Panc1 (cell line): ENCODE results near the gene DMBX1. TPM values are rescaled to one million over a fixed set of nuclear protein-coding genes. Genes with fewer than 3 reads are reported as not detected.

Source experiments
- ATAC-seq: fragments of 200-7000 bp; cut with Tn5 transposase; 2 replicates; pipeline ENCODE4 v1.9.1; 2020; ENCODE audit warnings: mild to moderate bottlenecking, moderate library complexity
- BruUV-seq: library from RNA; stranded (reverse); fragments of 400-500 nt; replicated peaks from 2 replicates; lab custom pipeline; 2021; lab: Mats Ljungman, UMichigan
- CTCF ChIA-PET: fragments of 300-600 bp; sonication (Branson Sonifier 250); formaldehyde crosslinking; loops from one replicate; lab custom pipeline; 2022; ENCODE audit warnings: antibody characterized with exemption; lab: Charles Lee
- POLR2A ChIA-PET: fragments of 300-600 bp; sonication (Branson Sonifier 250); formaldehyde crosslinking; loops from one replicate; lab custom pipeline; 2022; ENCODE audit warnings: antibody characterized with exemption; lab: Charles Lee
- DNase-seq: peaks from one replicate; pipeline ENCODE4 v3.0.0-alpha.2; 2010; ENCODE audit warnings: low read depth, low spot score
- H3K27ac ChIP-seq: 2 replicates; pipeline ENCODE4 v1.5.1; 2011; ENCODE audit warnings: mild to moderate bottlenecking, low read length, inconsistent platforms
- H3K27me3 ChIP-seq: fragments of 200-500 bp; sonication (Bioruptor generic); 2 replicates; pipeline ENCODE4 v1.6.0; 2014; ENCODE audit warnings: low read length, inconsistent platforms; ENCODE audit not compliant: control insufficient read depth, insufficient read depth
- H3K36me3 ChIP-seq: fragments of 200-500 bp; sonication (Bioruptor generic); 2 replicates; pipeline ENCODE4 v1.5.1; 2014; ENCODE audit warnings: inconsistent platforms, mild to moderate bottlenecking, low read length, moderate library complexity; ENCODE audit not compliant: control insufficient read depth, insufficient read depth
- H3K4me1 ChIP-seq: 2 replicates; pipeline ENCODE4 v1.5.1; 2011; ENCODE audit warnings: inconsistent platforms, mild to moderate bottlenecking, low read length, moderate library complexity; ENCODE audit not compliant: control insufficient read depth, insufficient read depth
- H3K4me3 ChIP-seq, 2 experiments: 2 replicates each; pipeline ENCODE4 v1.5.1; 2011 to 2012; ENCODE audit warnings: low read depth in 2 of 2, low read length in 2 of 2, mild to moderate bottlenecking in 2 of 2, inconsistent platforms in 1 of 2, moderate library complexity in 1 of 2
- H3K9me3 ChIP-seq: fragments of 200-500 bp; sonication (Bioruptor generic); 2 replicates; pipeline ENCODE4 v1.5.1; 2014; ENCODE audit warnings: low read depth, mild to moderate bottlenecking, inconsistent platforms, low read length, moderate library complexity; ENCODE audit not compliant: control insufficient read depth, insufficient read depth
- CTCF ChIP-seq: fragments of 450-650 bp; IDR thresholded peaks from 2 replicates; pipeline ENCODE4 v1.5.1; 2017; ENCODE audit warnings: mild to moderate bottlenecking
- POLR2AphosphoS5 ChIP-seq: IDR thresholded peaks from 2 replicates; pipeline ENCODE4 v1.6.1; 2012; ENCODE audit warnings: mild to moderate bottlenecking, low read depth, low read length, moderate library complexity
- REST ChIP-seq, 2 experiments: IDR thresholded peaks; 2 replicates each; pipeline ENCODE4 v1.6.1; 2011 to 2012; ENCODE audit warnings: low read depth in 2 of 2, control low read depth in 1 of 2, low read length in 1 of 2, mild to moderate bottlenecking in 1 of 2, moderate library complexity in 1 of 2; ENCODE audit not compliant: insufficient read depth in 1 of 2
- SIN3A ChIP-seq: IDR thresholded peaks from 2 replicates; pipeline ENCODE4 v1.6.1; 2012; ENCODE audit warnings: low read depth, mild to moderate bottlenecking, low read length, moderate library complexity, borderline replicate concordance; ENCODE audit not compliant: insufficient read depth
- TCF7L2 ChIP-seq: IDR thresholded peaks from 2 replicates; pipeline ENCODE4 v1.6.1; 2011; ENCODE audit warnings: mild to moderate bottlenecking, low read depth, low read length, inconsistent platforms
- in situ Hi-C: cut with HindIII; loops from 2 replicates; pipeline ENCODE4 v1.10.0; 2016; ENCODE audit warnings: low sequenced_read_pairs, low pct_unique_long_range_greater_than_20kb
- intact Hi-C: fragments of 100-400 bp; cut with micrococcal nuclease; formaldehyde crosslinking; loops from one replicate; pipeline ENCODE4 v1.10.0; 2022; ENCODE audit not compliant: unreplicated experiment
- total RNA-seq: library from RNA; stranded (reverse); gene quantifications from one replicate; pipeline ENCODE4 v1.2.1, GENCODE V29; 2021; ENCODE audit not compliant: unreplicated experiment

The DMBX1 gene
- total RNA-seq, 1 experiment from 2014 or later, result 0.05 TPM

GRCh38 chr1:46523496-46524353 is 34.1 kb downstream of the DMBX1 start:
- Histone ChIP-seq H3K4me3 (no peak overlapping the region), H3K4me1 (peaks cover 4% of the 10 kb centered on the region; the same call in 1 of the 2 replicates), H3K27me3 (no peaks in the 10 kb centered on the region), H3K27ac (no peak overlapping the region), H3K36me3 (no peaks in the 10 kb centered on the region), H3K9me3 (no peaks in the 10 kb centered on the region)
- ATAC-seq (no peak), DNase-seq (no peak)
- CTCF ChIA-PET, result interaction anchor here (1.2 kb wide), 1 partner anchor 77 kb away, joined by 3 read pairs; no protein-coding TSS in a partner anchor
- TF ChIP-seq POLR2AphosphoS5 (no peak), TCF7L2 (no peak), SIN3A (no peak), REST (IDR thresholded peaks at IDR 0.05; ENCODE audit: insufficient read depth in 1 of 2, low read depth in 2 of 2, low read length in 1 of 2) (no peak), CTCF (no peak)
- in situ Hi-C loops, result no loop called here
- no TSS peak for BruUV-seq
- POLR2A ChIA-PET, result interaction anchor here (0.7 kb wide), 1 partner anchor 16 kb away, joined by 3 read pairs; no protein-coding TSS in a partner anchor
- intact Hi-C loops, result no loop called here

- ATAC-seq (no peak), DNase-seq (no peak)
- intact Hi-C loops, result no loop called here
- ChIA-PET POLR2A (no interaction called here), CTCF (interaction anchor here (1.2 kb wide), 1 partner anchor 47 kb away, joined by 3 read pairs; no protein-coding TSS in a partner anchor)
- Histone ChIP-seq H3K4me3 (no peak overlapping the region), H3K27me3 (no peaks in the 10 kb centered on the region), H3K27ac (no peak overlapping the region), H3K9me3 (no peaks in the 10 kb centered on the region), H3K36me3 (no peaks in the 10 kb centered on the region), H3K4me1 (peaks cover 4% of the 10 kb centered on the region; the same call in 1 of the 2 replicates)
- BruUV-seq, result no TSS peak
- in situ Hi-C loops, result no loop called here
- no peak for TF ChIP-seq CTCF
- TF ChIP-seq POLR2AphosphoS5, result no peak
- TF ChIP-seq SIN3A, result no peak
- TF ChIP-seq TCF7L2, result no peak
Measured at GRCh38 chr1:46524843-46525242, 35.2 kb downstream of the DMBX1 start.
